Rectal smooth muscle tissue (tissue), 1 donor: ENCODE data around the gene TMPRSS2.

Experiments
- H3K27ac ChIP-seq: one replicate; pipeline ENCODE4 v1.7.0; 2013; ENCODE audit warnings: low read depth, low read length, inconsistent platforms
- H3K27me3 ChIP-seq: one replicate; pipeline ENCODE4 v1.7.0; 2013; ENCODE audit warnings: low read length; ENCODE audit not compliant: control insufficient read depth, insufficient read depth
- H3K36me3 ChIP-seq: one replicate; pipeline ENCODE4 v1.7.0; 2013; ENCODE audit warnings: low read length; ENCODE audit not compliant: control insufficient read depth, insufficient read depth
- H3K4me1 ChIP-seq: one replicate; pipeline ENCODE4 v1.7.0; 2013; ENCODE audit warnings: low read length; ENCODE audit not compliant: control insufficient read depth, insufficient read depth
- H3K4me3 ChIP-seq: one replicate; pipeline ENCODE4 v1.7.0; 2013; ENCODE audit warnings: low read length
- H3K9ac ChIP-seq: one replicate; pipeline ENCODE4 v1.7.0; 2013; ENCODE audit warnings: low read length

The TMPRSS2 gene

GRCh38 chr21:41475714-41476420, 32.1 kb downstream of the TMPRSS2 start:
- Histone ChIP-seq H3K27me3 (peaks cover 4% of the 10 kb centered on the region), H3K27ac (no peak overlapping the region), H3K4me1 (no peaks in the 10 kb centered on the region), H3K4me3 (no peak overlapping the region), H3K9ac (no peak overlapping the region), H3K36me3 (no peaks in the 10 kb centered on the region)

DNA sequence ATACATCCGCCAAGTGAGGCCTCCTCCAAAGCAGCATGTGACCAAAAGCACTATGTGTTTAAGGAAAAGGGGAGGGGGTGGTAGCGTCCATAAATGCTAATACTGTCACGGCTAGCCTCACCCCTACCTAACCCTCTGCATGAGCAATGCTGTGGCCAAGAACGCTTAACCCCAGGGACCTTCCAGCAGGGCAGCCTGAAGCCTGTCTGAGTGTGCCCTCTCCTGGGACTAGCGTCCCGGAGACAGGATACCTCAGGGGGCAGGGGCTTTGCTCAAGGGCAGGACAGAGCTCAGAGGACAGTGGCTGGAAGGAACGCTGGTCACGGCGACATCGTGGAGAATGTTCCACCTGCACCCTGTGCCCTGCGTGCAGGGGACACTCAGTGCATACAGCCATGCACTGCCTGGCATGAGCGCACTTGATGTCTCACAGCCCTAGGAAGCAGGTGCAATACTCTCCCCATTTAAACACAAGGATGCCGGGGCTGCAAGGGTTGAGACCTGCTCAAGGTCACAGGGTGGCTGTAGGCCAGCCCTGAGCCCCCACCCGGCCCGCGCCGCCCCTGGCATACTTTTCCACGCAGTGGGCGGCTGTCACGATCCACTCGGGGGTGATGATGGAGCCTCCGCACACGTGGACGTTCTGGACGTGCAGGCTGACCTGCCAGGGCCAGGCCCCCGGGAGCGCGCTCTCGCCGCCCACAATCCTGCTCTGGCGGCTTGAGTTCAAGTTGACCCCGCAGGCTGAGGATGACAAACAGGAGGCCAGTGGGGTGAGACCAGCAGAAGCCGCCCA, 35.0 kb downstream of the TMPRSS2 start:
- H3K4me1 ChIP-seq = no peaks in the 10 kb centered on the region
- H3K27me3 ChIP-seq = no peaks in the 10 kb centered on the region
- no peak overlapping the region for H3K9ac ChIP-seq
- H3K4me3 ChIP-seq = no peak overlapping the region
- peaks cover 3% of the 10 kb centered on the region for H3K36me3 ChIP-seq
- H3K27ac ChIP-seq = no peak overlapping the region

DNA sequence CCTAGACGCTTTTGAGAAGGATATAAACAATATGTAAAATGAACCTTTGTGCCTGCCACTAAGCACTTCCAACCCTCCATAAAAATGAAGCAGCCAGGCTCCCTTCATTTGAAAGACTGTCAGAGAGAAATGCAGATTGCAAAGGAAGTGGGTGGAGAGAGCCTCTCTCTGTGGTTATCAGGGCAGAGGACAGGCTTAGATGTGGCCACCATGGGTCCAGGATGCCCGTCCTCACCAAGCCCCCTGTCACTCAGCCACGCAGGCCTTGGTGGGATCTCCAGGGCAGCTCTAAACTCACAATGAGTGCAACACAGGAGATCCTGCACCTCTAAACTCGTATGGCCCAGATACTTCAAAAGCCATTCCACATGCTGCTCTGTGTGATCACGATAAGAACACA, 37.9 kb downstream of the TMPRSS2 start:
- Histone ChIP-seq H3K27ac (no peak overlapping the region), H3K4me1 (peaks cover 2% of the 10 kb centered on the region), H3K4me3 (no peak overlapping the region), H3K36me3 (peaks cover 7% of the 10 kb centered on the region), H3K9ac (no peak overlapping the region), H3K27me3 (no peaks in the 10 kb centered on the region)

- peaks cover 2% of the 10 kb centered on the region for H3K4me1 ChIP-seq
- peaks cover 11% of the 10 kb centered on the region for H3K36me3 ChIP-seq
- no peak overlapping the region for H3K27ac ChIP-seq
- H3K27me3 ChIP-seq = no peaks in the 10 kb centered on the region
- H3K4me3 ChIP-seq = no peak overlapping the region
- H3K9ac ChIP-seq = no peak overlapping the region
Observed at GRCh38 chr21:41466024-41466820, 41.7 kb downstream of the TMPRSS2 start.

- Histone ChIP-seq H3K27ac (no peak overlapping the region), H3K27me3 (no peaks in the 10 kb centered on the region), H3K9ac (no peak overlapping the region), H3K36me3 (peaks cover 11% of the 10 kb centered on the region), H3K4me3 (no peak overlapping the region), H3K4me1 (peaks cover 2% of the 10 kb centered on the region)
Observed at GRCh38 chr21:41465176-41465781, 42.7 kb downstream of the TMPRSS2 start.

GRCh38 chr21:41460578-41461527, 47.1 kb downstream of the TMPRSS2 start:
- H3K9ac ChIP-seq = no peak overlapping the region
- no peak overlapping the region for H3K4me3 ChIP-seq
- peaks cover 8% of the 10 kb centered on the region for H3K36me3 ChIP-seq
- H3K27me3 ChIP-seq = no peaks in the 10 kb centered on the region
- no peak overlapping the region for H3K27ac ChIP-seq
- H3K4me1 ChIP-seq = no peaks in the 10 kb centered on the region

GRCh38 chr21:41459884-41460534, 47.9 kb downstream of the TMPRSS2 start:
- Histone ChIP-seq H3K36me3 (peaks cover 3% of the 10 kb centered on the region), H3K9ac (no peak overlapping the region), H3K4me3 (no peak overlapping the region), H3K4me1 (no peaks in the 10 kb centered on the region), H3K27me3 (no peaks in the 10 kb centered on the region), H3K27ac (no peak overlapping the region)

DNA sequence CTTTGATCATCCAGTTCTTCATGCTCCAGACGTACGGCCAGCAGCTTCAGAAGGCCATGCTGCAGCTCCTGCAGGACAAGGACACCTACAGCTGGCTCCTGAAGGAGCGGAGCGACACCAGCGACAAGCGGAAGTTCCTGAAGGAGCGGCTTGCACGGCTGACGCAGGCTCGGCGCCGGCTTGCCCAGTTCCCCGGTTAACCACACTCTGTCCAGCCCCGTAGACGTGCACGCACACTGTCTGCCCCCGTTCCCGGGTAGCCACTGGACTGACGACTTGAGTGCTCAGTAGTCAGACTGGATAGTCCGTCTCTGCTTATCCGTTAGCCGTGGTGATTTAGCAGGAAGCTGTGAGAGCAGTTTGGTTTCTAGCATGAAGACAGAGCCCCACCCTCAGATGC, 49.4 kb downstream of the TMPRSS2 start:
- Histone ChIP-seq H3K27me3 (no peaks in the 10 kb centered on the region), H3K36me3 (no peaks in the 10 kb centered on the region), H3K4me3 (no peak overlapping the region), H3K9ac (no peak overlapping the region), H3K27ac (no peak overlapping the region), H3K4me1 (no peaks in the 10 kb centered on the region)

- Histone ChIP-seq H3K27me3 (no peaks in the 10 kb centered on the region), H3K4me1 (no peaks in the 10 kb centered on the region), H3K4me3 (no peak overlapping the region), H3K27ac (no peak overlapping the region), H3K36me3 (no peaks in the 10 kb centered on the region), H3K9ac (no peak overlapping the region)
Observed at GRCh38 chr21:41458121-41458520, 49.8 kb downstream of the TMPRSS2 start.

GRCh38 chr21:41453761-41454160, 54.2 kb downstream of the TMPRSS2 start:
- Histone ChIP-seq H3K4me1 (no peaks in the 10 kb centered on the region), H3K36me3 (peaks cover 3% of the 10 kb centered on the region), H3K9ac (no peak overlapping the region), H3K27me3 (no peaks in the 10 kb centered on the region), H3K27ac (no peak overlapping the region), H3K4me3 (no peak overlapping the region)

DNA sequence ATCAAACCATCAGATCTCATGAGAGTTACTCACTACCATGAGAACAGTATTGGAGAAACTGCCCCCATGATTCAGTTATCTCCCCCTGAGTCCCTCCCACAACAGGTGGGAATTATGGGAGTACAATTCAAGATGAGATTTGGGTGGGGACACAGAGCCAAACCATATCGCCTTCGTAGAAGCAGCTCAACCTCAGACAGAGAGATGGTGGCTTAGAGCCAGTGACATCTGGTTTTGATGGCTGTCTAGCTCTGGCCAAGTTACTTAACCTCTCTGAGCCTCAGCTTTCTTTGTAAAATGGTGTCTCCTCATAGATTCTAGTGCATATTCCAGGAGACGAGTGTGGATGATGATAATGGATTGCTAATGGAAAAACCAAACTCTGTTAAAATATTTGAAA, 54.8 kb downstream of the TMPRSS2 start:
- Histone ChIP-seq H3K36me3 (peaks cover 3% of the 10 kb centered on the region), H3K4me3 (no peak overlapping the region), H3K27me3 (no peaks in the 10 kb centered on the region), H3K9ac (no peak overlapping the region), H3K27ac (no peak overlapping the region), H3K4me1 (no peaks in the 10 kb centered on the region)
